ENCODE data around the gene PAMR1. TPM values are rescaled to one million over a fixed set of nuclear protein-coding genes. Genes with fewer than 3 reads are reported as not detected.

Gene PAMR1
- total RNA-seq, 2 experiments from 2014 or later = not detected

DNA sequence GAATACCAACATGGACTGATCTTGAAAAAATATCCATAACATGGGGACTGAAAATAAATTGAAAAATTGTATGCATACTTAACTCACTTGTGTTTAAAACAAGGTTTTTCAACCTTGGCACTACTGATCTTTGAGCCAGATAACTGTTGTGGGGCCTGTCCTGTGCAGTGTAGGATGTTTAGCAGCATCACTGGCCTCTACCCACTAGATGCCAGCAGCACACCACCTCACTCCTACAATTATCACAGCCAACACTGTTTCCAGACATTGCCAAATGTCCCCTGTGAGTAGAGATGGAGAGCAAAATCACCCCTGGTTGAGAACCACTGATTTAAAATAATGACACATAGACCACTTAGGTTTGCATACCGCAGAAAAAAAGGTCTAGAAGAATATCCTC lies 61.1 kb downstream of the PAMR1 start:
- H3K27me3 Mint-ChIP-seq = peaks cover 22% of the 10 kb centered on the region
- no peak for DNase-seq
- no peaks in the 10 kb centered on the region for H3K9me3 Mint-ChIP-seq
- H3K27ac Mint-ChIP-seq = no peak overlapping the region
- no peaks in the 10 kb centered on the region for H3K4me1 Mint-ChIP-seq
- H3K36me3 Mint-ChIP-seq = no peaks in the 10 kb centered on the region
- H3K4me3 Mint-ChIP-seq = no peak overlapping the region

GRCh38 chr11:35463331-35463751 lies 62.1 kb downstream of the PAMR1 start:
- no peaks in the 10 kb centered on the region for H3K4me1 Mint-ChIP-seq
- H3K27me3 Mint-ChIP-seq = peaks cover 17% of the 10 kb centered on the region
- H3K36me3 Mint-ChIP-seq = no peaks in the 10 kb centered on the region
- no peak overlapping the region for H3K27ac Mint-ChIP-seq
- H3K4me3 Mint-ChIP-seq = no peak overlapping the region
- H3K9me3 Mint-ChIP-seq = no peaks in the 10 kb centered on the region
- DNase-seq = no peak

GRCh38 chr11:35461917-35462538 lies 63.4 kb downstream of the PAMR1 start:
- Mint-ChIP-seq H3K4me1 (no peaks in the 10 kb centered on the region), H3K4me3 (no peak overlapping the region), H3K9me3 (no peaks in the 10 kb centered on the region), H3K36me3 (no peaks in the 10 kb centered on the region), H3K27me3 (peaks cover 17% of the 10 kb centered on the region), H3K27ac (no peak overlapping the region)
- no peak for DNase-seq

DNA sequence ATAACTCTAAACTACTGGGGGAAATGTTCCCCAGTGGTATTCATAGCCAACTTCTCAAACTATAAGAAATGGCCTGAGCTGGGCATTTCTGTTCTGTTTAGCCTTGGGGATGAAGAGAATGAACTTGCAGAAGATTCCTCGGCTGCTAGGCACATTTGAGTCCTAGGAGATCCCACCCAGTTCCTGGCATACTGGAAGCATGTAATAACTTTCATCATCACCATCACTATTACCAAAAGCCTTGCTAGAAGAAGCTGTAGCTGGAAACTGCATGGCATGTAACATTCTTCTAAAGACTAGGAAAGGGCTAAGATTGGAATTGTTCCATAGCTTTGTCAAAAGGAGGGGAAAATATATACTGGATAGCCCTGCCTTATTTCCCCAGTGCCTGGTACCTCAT lies 65.9 kb downstream of the PAMR1 start:
- Mint-ChIP-seq H3K4me3 (no peak overlapping the region), H3K4me1 (no peaks in the 10 kb centered on the region), H3K27me3 (peaks cover 9% of the 10 kb centered on the region), H3K36me3 (no peaks in the 10 kb centered on the region), H3K27ac (no peak overlapping the region), H3K9me3 (no peaks in the 10 kb centered on the region)
- no peak for DNase-seq

DNA sequence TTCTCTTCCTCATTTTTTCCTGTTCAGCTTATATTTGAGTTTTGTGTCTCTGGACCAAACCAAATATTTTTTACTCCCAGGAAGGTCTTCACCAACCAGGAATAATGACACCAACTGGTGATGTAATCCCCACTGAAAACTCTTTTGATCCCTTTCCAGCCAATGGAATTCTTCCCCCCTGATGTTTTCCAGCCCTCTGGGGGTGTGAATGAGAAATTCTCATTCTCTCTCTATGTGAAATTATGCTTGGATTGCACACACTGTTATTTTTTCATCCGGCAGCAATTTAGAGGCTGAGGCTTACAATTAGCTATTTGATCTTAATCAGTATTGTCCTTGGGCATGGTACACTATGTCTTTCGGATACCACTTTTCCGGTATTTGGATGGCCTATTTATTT lies 66.6 kb downstream of the PAMR1 start:
- DNase-seq = no peak
- H3K27me3 Mint-ChIP-seq = peaks cover 5% of the 10 kb centered on the region
- H3K4me1 Mint-ChIP-seq = no peaks in the 10 kb centered on the region
- H3K4me3 Mint-ChIP-seq = no peak overlapping the region
- H3K27ac Mint-ChIP-seq = no peak overlapping the region
- H3K9me3 Mint-ChIP-seq = no peaks in the 10 kb centered on the region
- H3K36me3 Mint-ChIP-seq = no peaks in the 10 kb centered on the region

DNA sequence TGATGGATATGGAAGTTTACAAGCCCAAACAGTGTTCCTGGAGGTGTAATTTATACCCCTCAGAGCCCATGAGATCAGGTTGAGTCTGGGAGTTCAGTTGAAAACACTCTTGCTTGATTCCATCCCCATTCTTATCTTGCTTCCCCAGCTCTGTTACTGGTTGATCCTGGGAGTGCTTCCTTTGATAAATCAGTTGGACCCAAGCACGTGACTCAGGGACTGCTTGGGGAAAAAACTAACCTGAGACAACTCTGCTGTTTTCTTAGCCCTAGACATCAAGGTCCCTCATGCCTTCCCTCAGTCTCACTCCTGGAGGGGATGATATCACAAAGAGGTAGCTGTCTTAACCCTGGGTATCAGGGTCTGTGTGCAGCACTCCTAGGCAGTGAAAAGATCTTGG lies 71.1 kb downstream of the PAMR1 start:
- Mint-ChIP-seq H3K9me3 (no peaks in the 10 kb centered on the region), H3K27ac (no peak overlapping the region), H3K4me1 (no peaks in the 10 kb centered on the region), H3K4me3 (no peak overlapping the region), H3K36me3 (no peaks in the 10 kb centered on the region), H3K27me3 (no peaks in the 10 kb centered on the region)
- DNase-seq = no peak

DNA sequence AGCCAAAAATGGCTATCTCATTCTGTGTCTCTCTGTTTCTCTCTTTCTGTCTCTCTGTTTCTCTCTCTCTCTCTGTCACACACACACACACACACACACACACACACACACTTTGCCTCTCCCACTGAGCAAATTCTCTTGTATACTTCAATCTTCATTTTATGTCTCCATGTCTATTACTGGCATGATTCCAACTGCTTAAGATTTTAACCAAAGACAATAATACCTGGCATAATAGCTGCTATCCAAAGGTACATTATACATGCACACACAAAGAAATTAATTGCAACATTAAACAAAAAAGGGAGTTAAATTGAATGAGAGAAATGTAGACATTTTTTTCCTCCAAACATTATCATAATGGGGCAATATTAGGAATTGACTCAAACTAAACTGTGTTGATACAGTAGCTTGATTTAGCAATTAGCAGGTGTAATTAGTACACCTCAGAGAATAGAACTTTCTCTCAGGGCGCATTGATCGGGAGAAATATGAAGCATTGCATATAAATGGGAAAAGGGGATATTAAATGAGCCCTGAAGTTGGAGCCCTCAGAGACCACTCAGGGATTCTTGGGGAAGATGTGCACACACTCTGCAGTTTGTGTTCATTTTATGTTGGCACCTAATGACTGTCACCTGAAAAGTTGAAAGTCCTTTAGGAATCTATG lies 88.7 kb downstream of the PAMR1 start:
- no peaks in the 10 kb centered on the region for H3K36me3 Mint-ChIP-seq
- no peaks in the 10 kb centered on the region for H3K9me3 Mint-ChIP-seq
- no peaks in the 10 kb centered on the region for H3K4me1 Mint-ChIP-seq
- no peak overlapping the region for H3K27ac Mint-ChIP-seq
- peaks cover 40% of the 10 kb centered on the region for H3K27me3 Mint-ChIP-seq
- H3K4me3 Mint-ChIP-seq = no peak overlapping the region
- no peak for DNase-seq

GRCh38 chr11:35433588-35433987 lies 91.8 kb downstream of the PAMR1 start:
- no peaks in the 10 kb centered on the region for H3K36me3 Mint-ChIP-seq
- DNase-seq = no peak
- H3K27ac Mint-ChIP-seq = no peak overlapping the region
- no peaks in the 10 kb centered on the region for H3K4me1 Mint-ChIP-seq
- no peaks in the 10 kb centered on the region for H3K9me3 Mint-ChIP-seq
- H3K27me3 Mint-ChIP-seq = peaks cover 39% of the 10 kb centered on the region
- no peak overlapping the region for H3K4me3 Mint-ChIP-seq

GRCh38 chr11:35432464-35432863 lies 93.0 kb downstream of the PAMR1 start:
- Mint-ChIP-seq H3K27me3 (peaks cover 42% of the 10 kb centered on the region), H3K4me3 (no peak overlapping the region), H3K36me3 (no peaks in the 10 kb centered on the region), H3K4me1 (no peaks in the 10 kb centered on the region), H3K9me3 (no peaks in the 10 kb centered on the region), H3K27ac (no peak overlapping the region)
- DNase-seq = no peak

DNA sequence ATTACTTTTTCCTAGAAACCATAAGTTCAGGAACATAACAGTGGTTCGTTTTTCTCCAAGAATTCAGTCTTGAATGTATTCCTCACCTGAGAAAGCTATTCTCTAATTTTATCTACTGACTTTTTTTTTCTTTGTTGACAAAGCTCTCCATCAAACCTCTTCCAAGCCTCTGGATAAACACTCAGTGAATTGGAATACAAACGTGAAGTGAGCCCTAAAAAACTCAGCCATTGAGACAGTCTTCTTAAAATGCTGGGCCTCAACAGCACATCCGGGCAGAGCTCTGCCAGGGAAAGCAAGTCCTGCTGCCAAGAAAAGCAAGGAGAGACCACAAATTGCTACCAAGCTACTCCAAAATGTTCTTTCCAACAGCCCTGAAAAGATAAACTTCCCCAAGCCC lies 98.3 kb downstream of the PAMR1 start:
- no peak overlapping the region for H3K4me3 Mint-ChIP-seq

GRCh38 chr11:35426351-35426750 lies 99.1 kb downstream of the PAMR1 start:
- Mint-ChIP-seq H3K27me3 (peaks cover 70% of the 10 kb centered on the region), H3K9me3 (no peaks in the 10 kb centered on the region), H3K4me1 (no peaks in the 10 kb centered on the region), H3K27ac (no peak overlapping the region), H3K4me3 (no peak overlapping the region), H3K36me3 (no peaks in the 10 kb centered on the region)
- no peak for DNase-seq

More for the DNA sequence above, 98.3 kb downstream of the PAMR1 start:
- Mint-ChIP-seq H3K27ac (no peak overlapping the region), H3K4me1 (no peaks in the 10 kb centered on the region), H3K36me3 (no peaks in the 10 kb centered on the region), H3K27me3 (peaks cover 66% of the 10 kb centered on the region), H3K9me3 (no peaks in the 10 kb centered on the region)
- no peak for DNase-seq

DNA sequence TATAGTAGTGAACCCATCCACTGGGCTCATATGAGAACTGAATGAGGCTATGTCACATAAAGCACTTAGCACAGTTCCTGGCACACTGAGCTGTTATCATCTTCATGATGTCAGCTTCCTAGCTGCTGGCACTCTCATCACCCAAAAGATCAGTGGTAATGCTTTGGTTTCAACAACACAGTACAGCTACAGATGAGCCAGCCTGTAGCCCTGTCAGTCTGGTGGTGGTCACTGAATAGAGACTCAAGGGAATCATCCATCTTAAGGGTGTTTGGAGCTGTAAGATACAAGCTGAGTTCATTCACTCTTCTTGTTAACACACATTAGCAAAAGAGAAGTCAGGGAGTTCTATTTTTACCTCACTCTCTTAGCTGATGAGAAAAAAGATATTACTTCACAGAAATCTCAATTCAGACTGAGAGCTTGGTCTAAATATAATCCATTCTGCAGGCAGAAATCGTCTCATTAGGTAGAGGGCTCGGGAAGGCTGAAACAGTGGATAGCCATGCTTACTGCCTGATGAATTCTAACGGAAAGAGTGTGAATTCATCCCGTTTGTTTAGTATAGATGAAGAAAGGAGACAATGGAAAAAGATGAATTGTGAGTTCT lies 99.7 kb downstream of the PAMR1 start:
- no peaks in the 10 kb centered on the region for H3K9me3 Mint-ChIP-seq
- DNase-seq = no peak
- no peaks in the 10 kb centered on the region for H3K36me3 Mint-ChIP-seq
- peaks cover 70% of the 10 kb centered on the region for H3K27me3 Mint-ChIP-seq
- no peak overlapping the region for H3K4me3 Mint-ChIP-seq
- no peaks in the 10 kb centered on the region for H3K4me1 Mint-ChIP-seq
- no peak overlapping the region for H3K27ac Mint-ChIP-seq

GRCh38 chr11:35424157-35424940 lies 101.1 kb downstream of the PAMR1 start:
- Mint-ChIP-seq H3K4me3 (no peak overlapping the region), H3K27me3 (peaks cover 80% of the 10 kb centered on the region), H3K36me3 (no peaks in the 10 kb centered on the region), H3K4me1 (peaks cover 3% of the 10 kb centered on the region), H3K9me3 (no peaks in the 10 kb centered on the region), H3K27ac (no peak overlapping the region)
- DNase-seq = no peak

DNA sequence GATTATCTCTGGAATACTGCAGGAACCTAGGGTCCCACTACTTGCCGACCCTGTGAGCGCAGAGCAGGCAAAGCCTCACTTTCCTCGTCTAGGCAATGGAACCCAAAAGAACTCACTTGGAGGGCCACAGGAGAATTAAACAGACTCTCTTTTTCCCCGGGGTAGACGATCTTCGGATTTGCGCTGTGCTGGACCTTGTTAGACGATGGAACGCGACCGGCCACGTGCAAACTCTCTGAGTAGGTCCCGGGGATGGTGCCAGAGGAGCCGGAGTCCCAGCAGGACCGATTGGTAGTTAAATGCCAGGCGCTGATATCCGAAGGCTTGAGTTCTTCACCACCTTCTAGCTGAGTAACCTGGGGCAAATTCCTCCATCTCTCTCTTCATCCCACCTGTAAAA lies 105.0 kb downstream of the PAMR1 start:
- Mint-ChIP-seq H3K9me3 (no peaks in the 10 kb centered on the region), H3K36me3 (no peaks in the 10 kb centered on the region), H3K4me3 (peak overlapping the region; percentile 51), H3K27ac (no peak overlapping the region), H3K27me3 (peaks cover 88% of the 10 kb centered on the region), H3K4me1 (peaks cover 8% of the 10 kb centered on the region)
- DNase-seq = no peak

DNA sequence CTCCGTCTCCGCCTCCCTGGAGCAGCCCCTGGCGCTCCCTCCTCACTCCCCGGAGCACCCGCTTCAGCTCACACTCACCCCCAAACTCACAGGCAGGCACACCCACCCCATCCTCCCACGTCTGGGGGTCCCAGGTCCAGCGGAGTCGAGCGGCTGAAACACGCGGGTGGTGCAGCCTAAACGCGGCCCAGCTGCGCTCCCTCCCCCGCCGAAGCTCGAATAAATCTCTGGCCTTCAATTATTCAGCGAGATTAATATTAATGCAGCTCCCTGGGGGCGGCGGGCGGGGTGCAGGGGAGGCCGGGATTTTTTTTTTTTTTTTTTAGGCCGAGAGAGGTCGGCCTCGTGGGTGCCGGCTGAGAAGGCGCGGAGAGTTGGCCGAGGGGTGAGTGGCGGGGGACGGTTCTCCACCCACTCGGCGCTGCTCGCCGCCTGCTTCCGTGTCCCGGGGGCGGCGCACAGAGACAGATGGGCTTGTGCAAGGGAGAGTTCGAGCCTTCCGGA lies 105.5 kb downstream of the PAMR1 start:
- no peaks in the 10 kb centered on the region for H3K36me3 Mint-ChIP-seq
- peak; percentile 12 for DNase-seq
- peaks cover 8% of the 10 kb centered on the region for H3K4me1 Mint-ChIP-seq
- peak overlapping the region; percentile 58 for H3K4me3 Mint-ChIP-seq
- no peaks in the 10 kb centered on the region for H3K9me3 Mint-ChIP-seq
- no peak overlapping the region for H3K27ac Mint-ChIP-seq
- peaks cover 88% of the 10 kb centered on the region for H3K27me3 Mint-ChIP-seq
